Inflammatory macrophage treated with lipopolysaccharide for 1 hour (primary cell): Measurements from ENCODE around the gene ADAMTS1.

ENCODE experiments used
- DNase-seq, 2 donors: peaks; one replicate each; pipeline ENCODE4 v3.0.0-alpha.2; 2020 to 2022

ADAMTS1 gene

DNA sequence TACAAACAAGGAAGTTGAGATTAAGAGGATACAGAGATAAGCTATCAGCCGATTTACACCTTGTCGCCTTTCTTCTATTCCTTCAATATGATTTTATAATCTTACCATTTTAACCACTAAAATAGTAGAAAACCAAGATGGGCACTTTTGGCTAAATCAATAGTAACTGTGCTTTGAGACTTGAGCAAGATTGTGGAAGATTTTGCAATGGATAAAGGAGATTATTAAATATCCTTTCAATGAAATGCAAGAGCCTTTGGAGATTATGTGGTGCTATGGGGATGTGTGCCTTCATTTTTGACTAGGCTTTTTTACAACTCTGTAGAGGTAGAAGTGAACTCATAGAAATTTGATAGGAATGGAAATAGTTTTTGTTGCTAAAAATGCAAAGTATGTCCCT lies 33.7 kb downstream of the ADAMTS1 start:
- DNase-seq: no peak

DNA sequence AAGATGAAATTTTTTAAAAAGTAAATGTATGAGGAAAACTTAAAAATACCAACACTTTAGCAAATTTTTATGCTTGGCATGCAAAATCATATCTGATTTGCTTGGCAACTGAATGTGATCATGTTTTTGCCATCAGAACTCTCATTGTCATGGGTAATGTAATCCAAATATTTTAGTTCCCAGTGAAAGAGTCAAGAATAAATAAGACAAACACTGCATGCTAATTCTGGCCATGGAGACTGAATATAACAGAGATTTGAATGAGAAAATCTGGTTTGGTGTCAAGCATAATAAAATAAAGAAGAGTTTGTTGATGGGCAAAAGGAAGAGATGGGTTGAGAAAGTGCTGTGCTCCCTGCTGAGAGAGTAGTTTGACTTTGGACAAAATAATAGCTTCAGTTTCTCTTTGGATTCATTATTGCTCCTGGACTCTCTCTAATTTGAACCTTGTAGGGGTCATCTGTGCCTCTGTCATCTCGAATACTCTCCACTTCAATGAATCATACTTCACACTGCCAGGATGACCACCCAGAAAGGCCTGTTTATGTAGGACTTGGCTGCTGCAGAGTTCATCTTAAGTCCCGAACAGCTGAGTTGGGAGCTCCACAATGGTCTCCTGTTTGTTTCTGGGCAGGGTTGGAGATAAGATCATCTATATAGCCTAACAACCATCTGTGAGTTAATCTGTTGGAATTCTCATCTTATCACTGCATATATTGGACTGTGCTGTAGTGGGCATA lies 34.4 kb downstream of the ADAMTS1 start:
- DNase-seq: no peak

DNA sequence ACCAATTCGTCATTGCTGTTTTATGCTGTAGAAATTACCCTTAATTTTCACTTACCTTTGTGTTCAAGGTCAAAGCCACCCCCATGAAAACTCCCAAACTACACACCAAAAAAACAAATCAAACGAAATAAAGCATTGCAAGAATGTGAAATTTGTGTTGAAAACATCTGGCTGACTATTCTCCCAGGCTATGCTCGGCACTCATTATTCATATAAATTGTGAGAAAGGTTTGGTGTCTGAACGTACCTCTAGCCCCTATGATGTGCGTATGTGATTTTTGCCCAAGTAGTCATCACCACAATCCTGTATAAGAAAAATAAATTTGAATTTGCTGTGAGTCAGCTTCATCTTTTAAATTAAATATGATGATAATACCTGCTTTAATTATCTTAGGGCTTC lies 34.9 kb downstream of the ADAMTS1 start:
- DNase-seq: no peak

DNA sequence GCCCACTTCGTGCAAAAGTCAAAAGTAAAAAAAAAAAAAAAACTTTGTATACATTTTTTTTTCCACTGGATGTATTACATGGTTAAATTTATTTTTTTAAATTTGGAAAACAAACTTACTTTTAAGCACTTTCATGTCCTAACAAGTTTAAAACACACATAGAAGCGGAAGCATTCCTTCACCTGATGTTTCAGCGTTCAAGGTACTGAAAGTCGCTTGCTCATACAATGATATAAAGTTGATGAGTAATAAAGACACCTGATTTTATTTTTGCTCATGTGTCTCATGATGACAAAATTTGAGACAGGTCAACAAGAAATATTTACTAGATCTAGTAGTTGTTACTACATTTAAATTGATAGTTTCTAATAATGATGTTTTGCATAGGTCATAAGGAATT lies 35.5 kb downstream of the ADAMTS1 start:
- no peak for DNase-seq

DNA sequence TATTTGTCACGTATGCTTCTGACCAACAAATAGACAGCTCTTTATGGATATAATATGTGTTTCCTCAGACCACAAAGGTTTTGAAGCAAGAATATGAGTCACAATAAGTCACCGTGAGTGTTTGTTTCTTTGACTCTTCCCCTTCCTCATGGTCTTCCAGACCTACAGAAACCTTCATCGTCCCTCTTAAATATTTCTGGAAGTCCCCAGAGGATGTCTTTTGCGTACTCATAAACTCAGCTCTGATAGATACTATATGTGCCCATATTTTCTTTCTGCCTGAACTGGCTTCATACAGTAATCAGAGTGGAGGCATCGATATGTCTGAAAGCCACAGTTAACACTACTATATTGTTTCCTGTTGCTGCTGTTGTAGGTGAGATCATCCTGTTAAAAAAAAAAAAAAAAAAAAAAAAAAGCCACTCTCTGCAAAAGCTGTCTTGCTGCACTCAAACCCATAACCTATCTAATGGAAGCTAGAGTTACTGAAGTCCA lies 38.4 kb downstream of the ADAMTS1 start:
- DNase-seq: no peak

DNA sequence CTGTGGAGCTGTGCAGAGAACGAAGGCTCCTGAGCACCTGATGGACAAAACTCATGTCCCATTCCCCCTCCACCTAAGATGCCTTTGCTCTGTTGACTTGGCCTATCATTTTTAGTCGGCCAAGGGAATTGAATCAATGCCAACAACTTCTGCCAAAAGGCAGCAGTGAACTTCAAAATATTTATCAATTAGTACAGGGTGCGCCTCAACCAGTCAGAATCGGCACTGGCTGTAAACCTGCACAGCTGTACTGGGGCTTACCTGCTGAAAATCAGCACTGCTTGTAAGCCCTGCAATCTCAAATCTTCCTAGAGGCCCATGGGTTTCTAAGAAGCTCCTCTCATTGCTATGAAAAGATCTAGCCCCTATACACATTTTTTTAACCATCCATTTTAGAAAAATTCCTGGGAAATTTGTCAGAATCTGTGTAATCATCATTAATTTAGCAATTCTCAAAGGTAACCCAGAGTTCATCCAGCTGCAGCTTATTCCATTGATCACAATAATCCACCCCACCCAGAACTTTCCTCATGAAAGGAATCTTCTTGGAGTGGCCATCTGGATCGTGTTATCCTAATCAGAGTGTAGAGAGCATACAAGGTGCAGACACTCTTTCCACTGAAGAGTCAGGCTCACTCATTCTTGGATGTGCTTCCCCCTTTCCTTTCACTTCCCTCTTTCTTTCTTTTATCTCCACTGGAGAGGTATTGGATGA lies 40.2 kb downstream of the ADAMTS1 start:
- no peak for DNase-seq

DNA sequence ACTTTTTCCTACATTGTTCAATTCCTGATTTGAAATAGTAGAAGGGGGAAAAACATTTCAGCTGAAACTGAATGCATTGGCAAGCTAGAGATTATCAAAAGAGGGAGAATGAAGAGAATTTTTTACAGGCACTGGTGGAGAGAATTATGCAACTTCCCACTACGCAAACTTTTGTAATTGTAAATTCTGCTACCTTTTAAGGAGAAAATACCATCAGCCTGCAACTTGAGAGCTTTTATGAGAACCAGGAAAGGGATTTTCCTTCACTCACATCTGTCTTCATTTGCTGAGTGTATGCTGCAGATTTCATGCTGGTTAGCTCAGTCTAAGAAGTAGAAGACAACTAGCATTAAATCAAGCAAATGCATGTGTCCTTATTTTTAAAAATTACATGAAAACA lies 43.7 kb downstream of the ADAMTS1 start:
- no peak for DNase-seq

DNA sequence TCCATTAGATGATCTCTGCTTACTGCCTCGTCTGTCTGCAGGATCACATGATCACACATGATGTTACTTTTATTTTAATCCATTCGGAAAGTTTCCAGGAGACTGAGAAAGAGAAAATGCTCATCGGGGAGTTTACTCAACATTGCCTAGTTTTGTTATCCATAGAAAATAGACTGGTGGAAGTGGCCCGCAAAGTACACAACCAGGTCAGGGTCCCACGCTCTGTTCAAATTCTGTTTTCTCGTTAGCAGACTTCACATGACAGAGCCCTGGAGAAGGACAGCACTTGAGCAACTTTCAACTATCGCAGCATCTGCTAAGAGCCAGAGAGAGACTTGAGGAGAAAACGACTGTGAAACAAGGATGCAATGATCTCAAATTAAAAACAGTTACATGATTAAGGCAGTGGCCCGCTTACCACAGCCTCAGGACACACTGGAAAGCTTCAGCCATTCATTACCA lies 44.2 kb downstream of the ADAMTS1 start:
- DNase-seq: no peak

DNA sequence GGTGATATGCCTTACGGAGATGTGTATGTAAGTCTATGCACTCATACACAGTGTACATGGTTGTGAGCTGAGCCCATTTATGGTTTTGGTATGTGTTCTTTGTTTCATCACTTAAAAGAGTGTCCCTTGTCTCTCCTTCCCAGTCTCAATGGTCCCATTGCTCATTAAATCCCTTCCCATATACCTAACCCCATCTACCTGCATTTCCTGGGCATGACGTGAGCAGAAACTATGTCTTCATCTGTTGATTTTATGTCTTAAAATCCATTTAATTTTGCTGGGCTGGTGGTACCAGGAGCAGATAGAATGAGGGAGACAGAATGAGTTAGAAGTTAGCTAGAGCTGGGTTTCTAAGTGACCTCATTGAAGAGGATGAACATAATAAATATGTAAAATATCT lies 44.8 kb downstream of the ADAMTS1 start:
- no peak for DNase-seq

DNA sequence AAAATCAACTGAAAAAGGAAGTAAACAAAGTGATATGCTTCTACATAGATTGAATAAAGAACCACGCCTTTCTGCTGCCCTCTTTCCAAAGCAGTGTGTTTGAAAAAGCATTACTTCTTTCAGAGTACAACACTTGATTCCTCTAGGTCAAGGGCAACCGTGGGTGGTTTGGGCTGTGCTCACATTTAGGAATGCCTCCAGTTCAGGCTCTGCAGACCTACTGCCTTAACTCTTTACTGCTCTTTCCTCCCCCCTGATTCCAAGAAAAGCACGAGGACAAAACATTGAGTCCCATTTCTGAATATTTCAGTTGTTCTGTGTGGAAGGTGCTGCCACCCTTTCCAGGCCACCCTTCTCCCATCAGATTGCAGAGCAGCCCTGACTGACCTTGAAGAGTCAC lies 45.2 kb downstream of the ADAMTS1 start:
- no peak for DNase-seq

DNA sequence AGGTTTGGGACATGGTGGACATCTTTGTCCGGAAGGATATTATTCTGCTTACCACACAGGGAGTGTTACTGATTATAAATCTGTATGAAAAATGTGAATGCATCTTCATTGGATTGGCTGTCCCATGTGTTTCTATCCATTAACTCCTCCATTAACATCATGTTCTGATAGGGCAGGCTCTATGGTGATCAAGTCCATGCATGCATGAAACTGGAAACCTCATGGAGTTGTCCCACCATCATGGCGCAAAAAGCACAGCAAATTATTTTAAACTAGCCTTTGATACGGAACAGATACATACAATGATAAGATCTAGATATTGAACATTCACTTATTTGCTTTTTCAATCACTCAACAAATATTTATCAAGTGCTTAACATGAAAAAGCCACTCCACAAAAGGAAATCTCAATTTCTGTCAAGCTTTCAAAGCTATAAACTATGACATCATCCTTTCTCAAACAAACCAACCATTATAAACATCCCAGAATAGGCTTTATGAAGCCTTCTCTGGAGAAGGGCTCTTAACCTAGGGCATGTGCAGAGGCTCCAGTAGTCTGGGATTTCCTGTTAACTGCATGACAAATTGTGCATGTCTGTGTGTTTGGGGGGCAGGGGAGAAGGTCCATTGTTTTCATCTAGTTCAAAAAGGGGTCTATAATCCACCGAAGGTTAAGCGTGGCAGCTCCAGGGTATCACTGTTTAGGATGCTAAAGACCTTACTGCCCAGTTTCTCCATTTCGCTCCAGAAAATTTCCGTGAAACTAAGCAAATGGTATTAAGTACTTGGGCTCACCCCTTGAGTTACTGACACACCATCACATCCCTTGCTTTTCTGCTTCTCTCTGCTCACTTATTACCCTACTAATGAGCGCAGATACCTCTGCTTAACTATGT lies 46.1 kb downstream of the ADAMTS1 start:
- no peak for DNase-seq

DNA sequence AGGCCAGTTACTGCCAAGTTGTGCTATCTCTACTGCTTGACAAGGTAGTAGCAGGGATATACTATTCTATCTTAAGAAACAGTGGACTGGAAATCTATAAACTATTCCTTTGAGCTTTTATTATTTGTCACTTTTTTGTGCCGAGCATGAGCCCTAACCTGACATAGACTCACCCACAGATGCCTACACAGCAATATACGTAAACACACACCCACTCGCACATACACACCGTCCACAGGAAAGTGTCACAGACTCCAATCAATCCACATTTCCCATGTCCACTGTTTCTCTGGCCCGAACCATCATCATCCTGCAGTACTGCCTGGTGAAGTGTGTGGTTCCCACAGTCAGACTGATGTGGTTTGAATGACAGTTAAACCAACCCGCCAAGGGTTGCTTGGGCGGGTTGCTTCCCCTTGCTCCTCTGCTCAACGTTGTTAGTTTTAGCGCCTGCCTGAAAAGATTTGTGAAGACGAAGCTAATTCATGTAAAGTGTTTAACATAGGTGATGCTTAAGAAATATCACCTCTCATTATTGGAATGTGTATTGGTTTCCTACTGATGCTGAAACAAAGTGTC lies 47.2 kb downstream of the ADAMTS1 start:
- DNase-seq: no peak

DNA sequence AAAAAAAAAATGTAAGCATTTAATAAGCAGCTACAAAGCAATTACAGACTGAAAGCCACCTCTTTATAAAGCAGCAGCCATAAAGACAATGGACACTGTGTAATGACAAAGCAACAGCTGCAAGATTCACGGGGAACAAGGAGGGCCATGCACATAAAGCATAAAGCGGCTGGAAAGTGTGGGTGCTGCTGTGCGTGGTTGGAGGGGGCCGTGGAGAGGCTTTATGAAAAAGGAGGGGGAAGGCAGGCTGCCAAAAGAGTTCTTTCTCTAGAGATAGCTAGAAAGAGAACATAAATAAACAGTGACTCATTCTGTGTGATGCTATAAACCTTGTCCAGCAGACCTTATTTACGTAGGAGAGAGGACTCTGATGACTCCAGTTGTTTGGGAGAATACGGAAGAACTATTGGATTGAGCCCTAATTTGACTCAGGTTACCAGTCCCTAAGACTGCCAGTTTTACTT lies 49.3 kb downstream of the ADAMTS1 start:
- DNase-seq: no peak

DNA sequence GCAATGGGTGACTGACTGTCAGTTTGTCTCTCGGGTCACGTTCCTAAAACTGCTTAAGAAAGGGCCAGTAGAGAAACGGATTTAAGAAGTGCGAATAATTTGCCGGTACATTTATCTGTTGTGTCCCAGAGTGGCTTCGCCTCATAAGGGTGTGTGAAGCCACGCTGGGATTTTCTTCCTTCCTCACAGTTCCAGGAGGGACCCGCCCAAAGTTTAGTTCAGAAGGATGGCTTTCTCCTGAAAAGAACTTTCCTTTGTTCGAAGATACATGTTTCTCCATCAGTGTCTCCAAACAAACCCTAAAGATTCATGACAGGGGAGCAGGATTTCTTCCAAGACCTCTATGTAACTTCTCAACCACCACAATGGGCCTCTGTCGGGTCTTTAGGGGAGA lies 49.8 kb downstream of the ADAMTS1 start:
- no peak for DNase-seq

DNA sequence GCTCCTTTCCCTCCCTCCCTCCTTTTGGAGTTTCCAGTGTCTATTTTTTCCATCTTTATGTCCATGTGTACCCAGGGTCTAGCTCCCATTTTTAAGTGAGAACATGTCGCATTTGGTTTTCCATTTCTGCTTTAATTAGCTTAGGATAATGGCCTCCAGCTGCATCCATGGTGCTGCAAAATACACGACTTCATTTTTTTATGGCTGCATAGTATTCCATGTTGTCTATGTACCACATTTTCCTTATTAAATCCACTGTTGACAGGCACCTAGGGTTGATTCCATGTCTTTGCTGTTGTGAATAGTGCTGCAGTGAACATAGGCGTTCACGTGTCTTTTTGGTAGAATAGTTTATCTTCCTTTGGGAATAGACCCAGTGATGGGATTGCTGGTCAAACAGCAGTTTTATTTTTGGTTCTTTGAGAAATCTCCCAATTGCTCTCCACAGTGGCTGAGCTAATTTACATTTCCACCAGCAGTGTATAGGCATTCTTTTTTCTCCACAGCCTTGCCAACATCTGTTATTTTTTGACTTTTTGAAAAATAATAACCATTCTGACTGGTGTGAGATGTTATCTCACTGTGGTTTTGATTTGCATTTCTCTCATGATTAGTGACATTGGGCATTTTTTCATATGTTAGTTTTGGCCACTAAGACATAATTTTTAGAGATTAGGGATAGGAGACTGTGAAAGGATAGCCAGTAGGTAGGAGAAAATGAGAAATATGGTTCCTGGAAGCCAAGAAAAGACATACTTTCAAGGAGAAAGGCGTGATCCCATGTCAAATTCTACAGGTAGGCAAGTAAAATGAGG lies 50.4 kb downstream of the ADAMTS1 start:
- no peak for DNase-seq

DNA sequence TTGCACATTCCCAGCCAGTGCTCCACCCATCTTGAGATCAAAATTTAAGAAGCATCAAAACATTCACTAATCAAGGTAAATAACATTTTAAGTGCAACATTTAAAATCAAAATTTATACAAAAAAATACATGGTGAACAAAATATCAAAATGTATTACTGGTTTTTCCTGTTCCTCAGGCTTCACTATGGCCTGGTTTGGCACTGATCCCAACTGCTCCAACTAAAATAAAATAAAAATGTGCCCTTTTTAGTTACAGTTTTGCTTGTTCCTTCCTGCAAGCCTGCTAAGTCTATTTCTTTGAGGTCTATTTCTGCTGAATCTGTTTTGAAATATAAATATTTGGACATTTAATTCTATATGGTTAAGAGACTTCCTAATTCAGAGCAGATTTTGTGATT lies 54.9 kb downstream of the ADAMTS1 start:
- no peak for DNase-seq

DNA sequence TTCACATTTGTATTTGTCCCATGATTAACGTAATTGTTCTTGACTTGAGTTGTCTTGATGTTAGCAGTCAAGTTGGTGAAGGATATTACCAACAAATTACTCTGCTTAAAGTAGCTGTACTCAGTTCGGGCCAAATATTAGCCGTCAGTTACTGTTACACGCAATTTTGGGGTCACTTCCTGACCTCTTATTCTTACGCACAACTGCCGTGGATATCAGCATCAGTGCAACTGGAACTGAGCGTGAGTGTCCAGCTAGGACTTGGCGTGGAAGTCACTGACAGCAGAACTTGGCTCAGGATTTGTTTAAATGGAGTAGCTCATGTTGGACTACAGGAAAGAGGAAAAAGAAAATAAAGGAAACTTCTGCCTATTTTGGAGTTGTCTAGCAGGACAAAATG lies 56.4 kb downstream of the ADAMTS1 start:
- no peak for DNase-seq
